LNCAP (cell line): ENCODE results near the gene ZNF467.

Experiments
- CTCF ChIP-seq: fragments of 450-650 bp; IDR thresholded peaks from 2 replicates; pipeline ENCODE4 v1.5.1; 2017; ENCODE audit warnings: mild to moderate bottlenecking

The ZNF467 gene

GRCh38 chr7:149719912-149720335 is 53.5 kb downstream of the ZNF467 start:
- no peak for TF ChIP-seq CTCF

GRCh38 chr7:149719050-149719899 is 54.1 kb downstream of the ZNF467 start:
- TF ChIP-seq CTCF: no peak

- TF ChIP-seq CTCF: no peak
Observed at GRCh38 chr7:149718730-149719049, 54.7 kb downstream of the ZNF467 start.

- TF ChIP-seq CTCF: no peak
Observed at GRCh38 chr7:149717481-149717880, 55.9 kb downstream of the ZNF467 start.

GRCh38 chr7:149716932-149717307 is 56.5 kb downstream of the ZNF467 start:
- TF ChIP-seq CTCF: no peak

- no peak for TF ChIP-seq CTCF
Observed at GRCh38 chr7:149716007-149716931, 57.1 kb downstream of the ZNF467 start.

- TF ChIP-seq CTCF: no peak
Observed at GRCh38 chr7:149715476-149715875, 57.9 kb downstream of the ZNF467 start.
